ENCODE data around the gene VAMP4. TPM values are rescaled to one million over a fixed set of nuclear protein-coding genes. Genes with fewer than 3 reads are reported as not detected.

Gene VAMP4
- polyA plus RNA-seq, 1 of the 3 experiments (the other 2 are of a cell fraction) = 2.5 TPM

DNA sequence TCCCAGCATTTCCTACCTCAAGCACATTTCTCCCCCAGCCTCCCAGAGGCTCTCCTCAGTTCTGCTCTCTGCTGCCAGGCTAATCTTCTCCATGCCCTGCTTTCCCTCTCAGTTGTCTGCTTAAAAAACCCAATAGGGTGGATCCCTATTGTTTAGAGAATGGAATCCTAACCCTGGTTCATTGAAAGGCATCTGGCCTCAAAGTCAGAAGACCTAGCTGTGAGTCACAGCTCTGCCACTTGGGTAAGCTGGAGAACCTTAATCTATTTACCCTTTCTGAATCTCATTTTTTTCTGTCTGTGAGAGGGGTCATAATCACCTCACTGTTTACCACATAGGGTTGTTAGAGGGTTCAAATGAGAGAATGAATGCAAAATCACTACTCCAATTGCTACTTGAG is 76.9 kb downstream of the VAMP4 start:
- H3K9ac ChIP-seq = no peak overlapping the region
- no peaks in the 10 kb centered on the region for H3K36me3 ChIP-seq (replicated peaks in 1 of 2; ENCODE audit: control insufficient read depth in 1 of 2, insufficient read depth in 2 of 2, low read length in 1 of 2)
- H3K27ac ChIP-seq (ENCODE audit: low read depth in 2 of 2, low read length in 1 of 2) = no peak overlapping the region
- no peaks in the 10 kb centered on the region for H4K20me1 ChIP-seq (ENCODE audit: insufficient read depth)
- H3K4me1 ChIP-seq (ENCODE audit: control insufficient read depth in 1 of 2, insufficient read depth in 2 of 2, low read depth in 1 of 2, low read length in 1 of 2) = no peaks in the 10 kb centered on the region
- ChIA-PET POLR2A (no interaction called here), CTCF (no interaction called here)
- no peak overlapping the region for H3K4me2 ChIP-seq
- H3F3A ChIP-seq (replicated peaks; ENCODE audit: insufficient read depth) = no peaks in the 10 kb centered on the region
- H3K4me3 ChIP-seq (ENCODE audit: low read depth in 2 of 2, low read length in 1 of 2) = no peak overlapping the region
- no peaks in the 10 kb centered on the region for H3K9me2 ChIP-seq
- peaks cover 17% of the 10 kb centered on the region; the same call in 1 of the 2 replicates for H3K27me3 ChIP-seq (ENCODE audit: insufficient read depth)
- H3K9me3 ChIP-seq = no peaks in the 10 kb centered on the region
- H2AFZ ChIP-seq (ENCODE audit: low read depth) = no peak overlapping the region
- no peak for DNase-seq
- H3K79me2 ChIP-seq (ENCODE audit: insufficient read depth) = no peaks in the 10 kb centered on the region
- TF ChIP-seq MEF2A (IDR thresholded peaks at IDR 0.05; ENCODE audit: borderline replicate concordance, low read depth) (no peak), GATA2 (CRISPR knock-in tag; IDR thresholded peaks at IDR 0.05) (no peak), RCOR1 (IDR thresholded peaks at IDR 0.05; ENCODE audit: low read length) (no peak)
- TF ChIP-seq, protein P1, sequence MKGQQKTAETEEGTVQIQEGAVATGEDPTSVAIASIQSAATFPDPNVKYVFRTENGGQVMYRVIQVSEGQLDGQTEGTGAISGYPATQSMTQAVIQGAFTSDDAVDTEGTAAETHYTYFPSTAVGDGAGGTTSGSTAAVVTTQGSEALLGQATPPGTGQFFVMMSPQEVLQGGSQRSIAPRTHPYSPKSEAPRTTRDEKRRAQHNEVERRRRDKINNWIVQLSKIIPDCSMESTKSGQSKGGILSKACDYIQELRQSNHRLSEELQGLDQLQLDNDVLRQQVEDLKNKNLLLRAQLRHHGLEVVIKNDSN (IDR thresholded peaks at IDR 0.05; ENCODE audit: borderline replicate concordance, low read depth) = no peak

DNA sequence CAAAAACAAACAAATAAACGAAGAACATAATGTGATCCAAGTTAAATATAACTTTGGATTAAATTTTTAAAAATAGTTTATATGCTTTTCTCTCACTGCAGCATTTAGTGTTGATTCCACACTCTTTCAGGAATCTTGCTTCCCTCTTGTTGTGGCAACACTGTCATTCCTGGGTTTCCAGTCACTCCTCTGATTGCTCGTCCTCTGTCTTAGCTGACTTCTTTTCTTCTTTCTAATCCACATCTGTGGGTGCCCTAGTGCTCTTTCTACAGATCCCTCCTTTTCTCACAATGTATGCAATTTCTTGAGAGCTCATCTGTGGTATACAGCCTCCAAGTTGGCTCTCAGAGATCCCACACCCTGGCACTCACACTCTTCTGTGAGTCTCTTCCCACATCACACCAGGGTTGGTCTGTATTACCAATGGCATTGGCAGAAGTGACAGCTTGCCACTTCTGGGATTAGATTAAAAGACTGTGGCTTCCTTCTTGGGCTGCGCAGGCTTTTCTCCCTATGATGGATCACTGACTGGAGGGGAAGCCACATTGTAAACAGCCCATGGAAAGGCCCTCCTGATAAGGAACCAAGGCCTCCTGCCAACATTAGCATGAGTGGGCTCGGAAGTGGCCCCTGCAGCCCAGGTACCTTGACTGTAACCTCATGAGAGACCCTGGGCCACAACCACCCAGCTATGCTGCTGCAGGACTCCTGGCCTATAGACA is 77.8 kb downstream of the VAMP4 start:
- Histone ChIP-seq H4K20me1 (ENCODE audit: insufficient read depth) (no peaks in the 10 kb centered on the region), H2AFZ (ENCODE audit: low read depth) (no peak overlapping the region), H3F3A (replicated peaks; ENCODE audit: insufficient read depth) (no peaks in the 10 kb centered on the region), H3K27me3 (ENCODE audit: insufficient read depth) (peaks cover 17% of the 10 kb centered on the region; the same call in 1 of the 2 replicates), H3K9ac (no peak overlapping the region), H3K36me3 (replicated peaks in 1 of 2; ENCODE audit: control insufficient read depth in 1 of 2, insufficient read depth in 2 of 2, low read length in 1 of 2) (no peaks in the 10 kb centered on the region), H3K79me2 (ENCODE audit: insufficient read depth) (no peaks in the 10 kb centered on the region), H3K4me3 (ENCODE audit: low read depth in 2 of 2, low read length in 1 of 2) (no peak overlapping the region), H3K4me2 (no peak overlapping the region), H3K9me3 (no peaks in the 10 kb centered on the region), H3K27ac (ENCODE audit: low read depth in 2 of 2, low read length in 1 of 2) (no peak overlapping the region), H3K9me2 (no peaks in the 10 kb centered on the region), H3K4me1 (ENCODE audit: control insufficient read depth in 1 of 2, insufficient read depth in 2 of 2, low read depth in 1 of 2, low read length in 1 of 2) (no peaks in the 10 kb centered on the region)
- POLR2A ChIA-PET = no interaction called here
- WGBS (ENCODE audit: low lambda C conversion rate) = 40% methylated on average over 4 of the region's 4 CpGs
- CTCF ChIA-PET = interaction anchor here (0.7 to 1.1 kb wide), 3 partner anchors 19 to 103 kb away, joined by 3 read pairs; no protein-coding TSS in a partner anchor
- no peak for TF ChIP-seq POLR2AphosphoS5 (IDR thresholded peaks at IDR 0.05; ENCODE audit: low read depth, low read length)
- TF ChIP-seq TCF12 (IDR thresholded peaks at IDR 0.05) = no peak
- no peak for TF ChIP-seq EP300 (IDR thresholded peaks at IDR 0.05; ENCODE audit: borderline replicate concordance in 1 of 2, low read depth in 1 of 2, low read length in 1 of 2)
- TF ChIP-seq JUND (IDR thresholded peaks at IDR 0.05) = no peak
- no peak for TF ChIP-seq EZH2phosphoT487 (IDR thresholded peaks at IDR 0.05; ENCODE audit: borderline replicate concordance, low read depth)
- no peak for TF ChIP-seq FOXM1 (IDR thresholded peaks at IDR 0.05; ENCODE audit: low read depth)
- TF ChIP-seq, protein P2, sequence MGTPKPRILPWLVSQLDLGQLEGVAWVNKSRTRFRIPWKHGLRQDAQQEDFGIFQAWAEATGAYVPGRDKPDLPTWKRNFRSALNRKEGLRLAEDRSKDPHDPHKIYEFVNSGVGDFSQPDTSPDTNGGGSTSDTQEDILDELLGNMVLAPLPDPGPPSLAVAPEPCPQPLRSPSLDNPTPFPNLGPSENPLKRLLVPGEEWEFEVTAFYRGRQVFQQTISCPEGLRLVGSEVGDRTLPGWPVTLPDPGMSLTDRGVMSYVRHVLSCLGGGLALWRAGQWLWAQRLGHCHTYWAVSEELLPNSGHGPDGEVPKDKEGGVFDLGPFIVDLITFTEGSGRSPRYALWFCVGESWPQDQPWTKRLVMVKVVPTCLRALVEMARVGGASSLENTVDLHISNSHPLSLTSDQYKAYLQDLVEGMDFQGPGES (IDR thresholded peaks at IDR 0.05; ENCODE audit: low read depth, low read length) = no peak
- no peak for TF ChIP-seq MXI1 (IDR thresholded peaks at IDR 0.05; ENCODE audit: low read depth, low read length)
- TF ChIP-seq SIN3A (IDR thresholded peaks at IDR 0.05; ENCODE audit: borderline replicate concordance, low read depth, low read length) = no peak
- TF ChIP-seq, protein P3, sequence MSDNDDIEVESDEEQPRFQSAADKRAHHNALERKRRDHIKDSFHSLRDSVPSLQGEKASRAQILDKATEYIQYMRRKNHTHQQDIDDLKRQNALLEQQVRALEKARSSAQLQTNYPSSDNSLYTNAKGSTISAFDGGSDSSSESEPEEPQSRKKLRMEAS (IDR thresholded peaks at IDR 0.05; ENCODE audit: low read depth) = no peak
- no peak for TF ChIP-seq RXRA (IDR thresholded peaks at IDR 0.05; ENCODE audit: borderline replicate concordance, low read depth)
- no peak for TF ChIP-seq ELF1 (IDR thresholded peaks at IDR 0.05)
- no peak for TF ChIP-seq SMC3 (IDR thresholded peaks at IDR 0.05; ENCODE audit: low read depth, low read length)
- no peak for DNase-seq
